GM10847 (cell line): ENCODE results near the gene IRF1.

Experiments
- POLR2A ChIP-seq: IDR thresholded peaks from 2 replicates; pipeline ENCODE4 v1.6.1; 2011; ENCODE audit not compliant: insufficient read length; ENCODE audit errors: extremely low read depth

IRF1 gene

GRCh38 chr5:132490484-132491367 lies at the start of gene IRF1:
IRF1 (minus strand) TSS chr5:132490773; CDS start chr5:132489478, 1,295 bp downstream.
- TF ChIP-seq POLR2A, result peak; percentile 98

GRCh38 chr5:132540149-132540548 lies 49.6 kb upstream of the IRF1 start:
- TF ChIP-seq POLR2A, result no peak

- TF ChIP-seq POLR2A, result no peak
Measured at GRCh38 chr5:132539716-132540115, 49.1 kb upstream of the IRF1 start.

GRCh38 chr5:132530946-132531345 lies 40.4 kb upstream of the IRF1 start:
- TF ChIP-seq POLR2A, result no peak

- TF ChIP-seq POLR2A, result no peak
Measured at GRCh38 chr5:132528866-132529634, 38.5 kb upstream of the IRF1 start.

- no peak for TF ChIP-seq POLR2A
Measured at GRCh38 chr5:132528021-132528420, 37.4 kb upstream of the IRF1 start.

GRCh38 chr5:132526974-132527564 lies 36.5 kb upstream of the IRF1 start:
- TF ChIP-seq POLR2A, result no peak

GRCh38 chr5:132526290-132526973 lies 35.9 kb upstream of the IRF1 start:
- TF ChIP-seq POLR2A, result no peak

- TF ChIP-seq POLR2A, result no peak
Measured at GRCh38 chr5:132525299-132525724, 34.7 kb upstream of the IRF1 start.

- TF ChIP-seq POLR2A, result no peak
Measured at GRCh38 chr5:132510076-132510475, 19.5 kb upstream of the IRF1 start.

- TF ChIP-seq POLR2A, result no peak
Measured at GRCh38 chr5:132506094-132506692, 15.6 kb upstream of the IRF1 start.

- TF ChIP-seq POLR2A, result no peak
Measured at GRCh38 chr5:132505641-132506040, 15.1 kb upstream of the IRF1 start.

GRCh38 chr5:132504746-132505145 lies 14.2 kb upstream of the IRF1 start:
- no peak for TF ChIP-seq POLR2A

- TF ChIP-seq POLR2A, result no peak
Measured at GRCh38 chr5:132503244-132503643, 12.7 kb upstream of the IRF1 start.
